NCI-H82 treated with DMSO at 0.1 percent for 48 hours (cell line): Measurements from ENCODE around the gene MACO1.

ENCODE experiments used
- DNase-seq: peaks from one replicate; lab custom pipeline; 2025; ENCODE audit not compliant: unreplicated experiment; lab: John Stamatoyannopoulos, UW

MACO1 gene

DNA sequence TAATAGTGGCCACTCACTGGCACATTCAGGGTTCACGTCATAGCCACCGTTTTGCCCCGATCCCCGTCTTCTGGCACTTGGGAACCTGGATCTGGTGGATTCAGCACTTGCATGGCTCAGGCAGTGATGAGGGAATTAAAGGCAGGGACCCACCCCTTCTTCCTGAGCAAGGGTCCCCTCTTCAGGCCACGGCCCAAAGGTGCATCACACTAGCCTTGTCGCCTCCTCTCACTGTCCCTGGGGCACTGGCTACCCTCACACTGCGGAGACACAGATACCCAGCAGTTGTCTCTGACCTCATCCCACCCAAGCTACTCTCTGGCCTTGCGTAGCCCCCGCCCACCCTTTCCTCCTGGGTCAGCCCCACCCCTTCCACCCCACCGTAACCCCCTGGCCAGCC, 92.8 kb downstream of the MACO1 start:
- DNase-seq, result no peak

DNA sequence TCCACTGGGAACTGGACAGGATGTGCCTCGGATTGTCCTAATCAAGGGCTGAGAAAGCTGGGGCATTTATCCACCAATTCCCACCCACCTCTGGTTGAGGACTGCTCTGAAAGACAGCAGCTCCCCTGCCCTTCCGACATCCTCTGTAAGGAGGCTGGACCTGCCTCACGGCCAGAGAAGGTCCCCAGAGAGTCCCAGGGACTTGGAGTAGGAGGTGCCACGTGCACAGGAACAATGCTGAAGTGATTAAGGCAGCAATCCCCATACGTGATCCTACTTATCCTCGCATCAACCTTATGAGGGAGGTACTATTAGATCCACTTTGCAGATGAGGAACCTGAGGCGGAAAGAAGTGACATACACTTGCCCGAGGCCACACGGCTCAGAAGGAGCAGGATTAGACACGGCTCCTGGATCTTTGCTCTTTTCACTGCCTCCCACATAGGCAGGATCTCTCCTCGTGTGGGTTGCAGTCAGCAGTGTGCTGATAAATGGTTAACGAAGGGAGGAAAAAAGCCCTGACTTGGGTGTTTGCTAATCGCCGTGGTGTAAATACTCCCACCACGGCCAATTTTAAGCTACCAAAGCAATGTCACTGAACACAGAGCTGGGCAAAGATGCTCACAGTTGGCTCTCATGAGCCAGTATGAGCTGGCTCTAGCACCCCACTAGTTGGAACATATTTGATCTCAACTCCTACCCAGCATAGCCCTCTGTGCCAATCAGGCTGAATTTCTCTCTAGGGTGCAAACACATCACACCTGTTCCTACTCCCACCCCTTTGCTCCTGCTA, 94.1 kb downstream of the MACO1 start:
- peak; percentile 36 for DNase-seq

DNA sequence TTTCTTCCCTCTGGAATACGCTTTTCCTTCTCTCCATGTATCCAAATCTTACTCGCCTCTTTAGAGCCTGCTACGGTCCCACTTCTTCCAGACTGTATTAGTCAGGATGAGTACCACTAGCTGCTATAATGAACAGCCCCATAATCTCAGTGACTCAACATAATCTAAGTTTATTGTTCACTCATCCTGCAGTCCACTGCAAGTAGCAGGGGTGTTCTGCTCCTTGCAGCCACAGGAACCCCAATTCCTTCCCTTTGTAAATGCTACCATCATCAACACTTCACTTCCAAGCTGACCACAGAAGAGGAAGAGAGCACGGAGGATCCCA, 94.6 kb downstream of the MACO1 start:
- DNase-seq, result no peak

DNA sequence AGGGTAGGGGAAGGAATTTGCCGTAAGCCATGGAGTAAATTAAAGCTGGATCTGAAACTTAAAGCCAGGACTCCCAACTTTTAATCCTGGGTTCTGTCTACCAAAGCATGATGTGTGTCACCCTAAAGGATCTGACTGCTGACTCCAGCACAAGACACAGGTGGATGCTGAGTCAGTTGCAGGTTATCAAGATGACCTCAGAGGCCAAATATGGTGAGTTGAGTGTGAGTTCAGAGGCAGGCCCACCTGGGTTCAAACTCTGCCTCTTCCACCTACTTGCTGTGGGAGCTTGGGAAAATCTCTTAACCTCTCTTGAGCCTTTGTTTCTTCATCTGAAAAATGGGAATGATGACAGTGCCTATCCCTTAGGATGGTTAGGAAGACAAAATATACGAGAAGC, 96.1 kb downstream of the MACO1 start:
- DNase-seq, result no peak

DNA sequence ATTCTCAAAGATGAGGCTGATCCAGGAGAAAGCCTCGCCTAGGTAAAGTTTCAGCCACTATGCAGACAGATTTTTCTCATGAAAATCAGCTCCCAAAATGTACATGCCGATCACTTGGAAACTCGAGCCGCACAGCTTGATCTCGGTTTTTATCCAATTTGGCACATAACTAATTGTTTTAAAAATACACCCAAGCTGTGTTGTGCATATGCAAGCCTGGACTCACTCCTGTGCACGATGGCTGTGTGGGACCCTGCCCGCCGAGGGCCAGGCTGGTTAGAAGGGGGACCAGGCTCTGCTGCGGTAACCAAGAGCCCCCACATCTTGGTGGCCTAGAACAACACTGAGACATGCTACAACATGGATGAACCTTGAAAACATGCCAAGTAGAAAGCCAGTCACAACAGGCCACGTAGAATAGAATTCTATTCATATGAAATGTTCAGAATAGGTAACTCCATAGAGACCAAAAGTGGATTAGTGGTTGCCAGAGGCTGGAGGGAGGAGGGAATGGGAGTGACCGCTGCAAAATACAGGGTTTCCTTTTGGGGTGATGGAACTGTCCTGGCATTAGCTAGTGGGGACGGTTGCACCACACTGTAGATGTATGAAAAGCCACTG, 96.6 kb downstream of the MACO1 start:
- no peak for DNase-seq

DNA sequence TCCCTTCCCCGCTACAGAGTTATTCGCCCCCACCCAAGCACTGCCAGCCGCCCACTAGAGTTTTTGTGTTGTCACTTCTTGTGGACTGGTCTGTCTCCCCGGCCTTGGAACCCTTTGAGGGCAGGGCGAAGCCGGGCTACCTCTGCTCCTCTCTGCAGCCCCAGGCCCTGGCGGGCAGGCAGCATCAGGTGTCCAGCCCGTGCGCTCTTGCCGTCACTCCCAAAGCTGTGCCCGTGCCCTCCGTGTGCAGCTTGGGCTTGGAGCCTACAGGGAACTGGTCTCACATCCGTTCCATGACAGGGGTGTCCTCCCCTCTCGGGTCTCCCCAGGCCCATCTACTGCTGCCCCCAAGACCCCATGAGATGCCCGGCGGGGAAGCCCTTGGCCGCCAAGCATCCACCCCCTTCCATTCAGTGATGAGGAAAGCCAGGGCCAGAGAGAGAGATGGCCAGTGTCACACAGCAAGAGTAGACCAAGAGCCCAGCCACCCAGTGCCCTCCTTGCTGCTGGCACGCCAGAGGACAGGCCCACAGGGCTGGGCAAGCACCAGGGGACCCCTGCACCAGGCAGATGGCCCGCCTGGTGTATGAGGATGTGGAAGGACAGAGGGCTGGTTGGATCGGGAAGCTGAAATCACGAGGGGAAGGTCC, 97.4 kb downstream of the MACO1 start:
- DNase-seq, result no peak

DNA sequence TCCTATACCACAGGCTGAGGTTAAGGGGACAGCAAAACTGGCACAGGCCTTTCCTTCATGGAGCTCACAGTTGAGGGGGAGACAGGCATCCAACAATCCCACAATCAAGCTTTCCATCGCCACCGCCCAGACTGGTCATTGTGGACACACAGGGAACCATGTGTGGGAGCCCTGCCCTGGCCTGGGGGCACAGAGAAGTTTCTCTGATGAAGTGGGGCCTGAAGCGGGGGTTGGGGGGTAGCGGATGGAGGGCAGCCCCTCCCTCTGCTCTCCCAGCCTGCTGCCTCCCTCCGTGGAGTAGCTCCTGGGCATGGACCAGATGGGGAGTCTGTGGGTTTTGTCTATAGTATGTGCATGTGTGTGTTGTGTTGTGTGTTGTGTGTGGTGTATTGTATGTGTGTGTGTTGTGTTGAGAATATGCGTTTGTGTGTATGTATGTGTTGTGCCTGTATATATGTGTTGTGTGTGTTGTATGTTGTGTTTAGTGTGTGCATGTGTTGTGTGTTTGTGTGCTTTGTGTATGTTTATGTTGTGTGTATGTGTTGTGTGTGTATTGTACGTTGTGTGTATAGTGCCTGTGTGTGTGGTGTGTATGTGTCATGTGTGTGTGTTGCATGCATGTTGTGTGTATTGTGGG, 98.3 kb downstream of the MACO1 start:
- DNase-seq, result no peak

DNA sequence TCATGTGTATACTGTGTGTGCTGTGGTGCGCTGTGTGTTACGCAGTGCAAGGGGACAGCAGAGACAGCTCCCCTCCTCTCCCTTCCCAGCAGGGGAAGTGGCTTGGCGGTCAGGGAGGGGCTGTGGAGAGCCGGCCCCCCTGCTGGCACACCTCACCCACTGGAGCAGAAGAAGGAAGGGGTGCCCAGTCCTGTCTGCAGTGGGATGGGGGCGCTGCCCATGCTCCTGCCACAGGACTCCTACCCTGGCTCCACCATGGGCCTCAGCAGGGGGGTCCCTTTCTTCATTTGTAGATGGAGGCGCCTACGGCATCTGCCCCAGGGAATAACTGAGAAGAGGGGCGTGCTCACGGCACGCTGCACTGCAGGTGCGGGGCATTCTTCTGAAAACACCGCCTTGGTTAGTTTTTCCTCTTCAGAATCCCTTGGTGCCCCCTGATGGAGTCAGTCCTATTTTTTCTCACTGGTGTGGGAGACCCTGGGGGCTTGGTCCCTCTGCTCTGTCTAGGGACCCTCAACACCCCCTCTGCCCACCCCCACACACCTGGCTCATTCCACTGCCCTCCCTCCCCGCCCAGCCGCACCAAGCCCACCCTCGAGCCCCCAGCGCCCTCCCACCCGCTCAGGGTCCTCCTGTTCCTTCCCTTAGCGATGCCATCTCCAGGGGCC, 99.0 kb downstream of the MACO1 start:
- DNase-seq, result no peak

DNA sequence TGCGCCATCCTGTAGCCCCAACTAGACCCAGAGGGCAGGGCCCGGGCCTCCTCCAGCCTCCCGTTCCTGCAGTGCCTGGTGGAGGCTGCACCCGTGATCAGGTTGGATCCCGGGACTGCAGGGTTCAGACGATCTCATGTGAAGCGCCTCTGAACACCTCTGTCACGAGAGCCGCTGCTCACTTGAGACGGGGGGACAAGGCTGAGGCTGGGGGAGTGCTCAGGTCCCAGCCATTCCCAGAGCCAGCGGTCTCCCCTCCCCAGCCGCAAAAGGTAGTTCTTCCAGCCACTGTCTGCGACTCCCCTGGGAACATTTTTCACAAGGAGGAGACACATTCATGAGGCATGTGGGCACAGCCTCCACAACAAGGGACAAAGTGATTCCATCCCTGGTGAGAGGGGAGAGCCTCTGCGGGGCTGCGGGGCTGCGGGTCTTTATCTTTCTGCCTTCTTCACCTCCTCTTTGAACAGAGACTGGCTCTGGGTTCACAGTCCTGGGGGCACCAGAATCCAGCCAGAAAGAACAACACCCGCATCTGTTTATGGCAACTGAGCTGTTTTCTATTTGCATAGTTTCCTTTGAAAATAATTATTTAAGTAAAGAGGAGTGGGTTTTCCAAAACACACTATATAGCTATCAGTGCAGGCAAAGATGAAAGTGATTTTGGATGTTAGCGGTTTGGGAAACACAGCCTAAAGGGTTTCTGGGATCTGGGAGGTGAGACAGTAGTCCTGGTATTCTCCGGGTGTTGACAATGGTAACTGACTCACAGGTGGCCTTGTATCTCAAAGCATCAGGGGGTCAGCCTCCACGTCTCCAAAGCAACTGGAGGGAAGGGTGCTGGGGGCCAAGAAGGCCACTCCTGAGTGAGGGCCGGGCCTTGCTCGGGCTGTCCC, 99.7 kb downstream of the MACO1 start:
- DNase-seq, result no peak

DNA sequence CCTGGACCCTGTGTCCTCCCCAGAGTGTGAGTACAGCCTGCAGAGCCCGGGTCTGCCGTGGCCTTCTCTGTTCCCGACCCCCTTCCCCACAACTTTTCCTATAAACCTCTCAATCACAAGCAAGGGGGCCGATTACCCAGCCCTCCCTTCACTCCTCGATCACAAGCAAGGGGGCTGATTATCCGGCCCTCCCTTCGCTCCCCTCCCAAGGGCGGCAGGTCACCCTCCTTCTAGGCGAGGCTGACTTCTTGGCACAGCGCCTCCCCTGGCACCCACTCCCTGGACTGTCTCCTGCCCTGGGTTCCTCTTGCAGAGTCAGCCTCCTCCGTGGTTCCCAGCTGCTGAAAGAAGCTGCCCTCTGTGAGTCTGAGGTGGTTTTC, 100.4 kb downstream of the MACO1 start:
- no peak for DNase-seq

DNA sequence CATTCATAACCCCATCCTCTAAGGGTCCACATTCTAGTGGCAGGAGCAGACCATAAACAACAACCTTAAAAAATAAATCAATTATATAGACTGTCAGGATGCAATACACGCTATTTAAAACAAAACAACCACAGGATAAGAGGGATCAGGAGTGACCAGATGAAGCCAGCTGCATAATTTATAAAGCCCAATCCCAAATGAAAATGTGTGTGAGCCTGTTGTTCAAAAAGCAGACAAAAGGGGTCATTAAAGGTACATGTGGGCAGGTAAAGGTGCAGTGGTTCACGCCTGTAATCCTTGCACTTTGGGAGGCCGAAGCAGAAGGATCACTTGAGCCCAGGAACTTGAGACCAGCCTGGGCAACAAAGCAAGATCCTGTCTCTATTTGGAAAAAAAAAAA, 102.3 kb downstream of the MACO1 start:
- DNase-seq, result no peak

DNA sequence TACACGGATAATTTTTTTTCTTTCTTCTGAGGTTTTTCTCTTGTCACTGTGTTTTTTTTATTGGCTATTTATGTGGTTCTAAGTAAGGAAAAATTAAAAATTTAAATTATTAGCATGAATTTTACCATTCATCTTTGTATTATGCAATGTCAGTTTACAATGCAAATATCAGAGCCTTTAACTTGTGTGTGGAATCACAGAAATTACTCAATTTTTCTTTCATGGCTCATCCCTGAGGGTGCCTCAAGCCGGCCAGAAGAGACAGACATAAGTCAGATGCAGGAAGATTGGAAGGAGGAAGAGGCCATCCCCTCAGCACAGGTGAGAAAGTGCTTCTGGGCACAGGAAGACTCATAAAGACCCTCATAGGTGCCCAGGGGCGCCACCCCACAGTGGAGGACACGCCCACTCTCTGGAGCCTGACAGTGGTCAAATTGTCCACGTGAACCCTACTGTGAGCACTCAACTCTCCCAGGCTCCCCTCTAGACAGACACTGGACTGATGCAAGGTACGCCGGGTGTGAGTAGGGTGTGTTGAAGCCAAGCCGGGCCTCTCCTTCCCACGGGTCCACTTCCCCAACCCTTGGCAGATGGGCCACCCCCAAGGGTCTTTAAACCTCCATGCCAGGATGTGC, 103.2 kb downstream of the MACO1 start:
- no peak for DNase-seq

DNA sequence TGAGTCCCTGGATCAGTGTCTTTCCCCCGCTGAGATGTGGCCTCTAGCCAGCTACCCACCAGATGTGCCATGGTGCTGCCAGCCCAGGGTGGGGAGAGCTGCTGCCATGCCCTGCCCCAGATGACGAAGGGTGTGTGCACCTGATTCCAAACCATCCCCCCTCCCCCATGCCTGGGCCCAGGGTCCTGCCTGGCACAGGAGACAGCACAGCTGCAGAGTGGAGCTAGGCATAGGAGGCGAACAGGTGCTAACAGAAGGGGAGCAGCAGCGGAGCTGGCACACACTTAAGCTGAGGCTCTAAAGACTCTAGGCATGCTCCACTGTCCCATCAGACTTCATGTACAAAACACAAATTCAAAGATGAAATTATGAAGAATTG, 103.7 kb downstream of the MACO1 start:
- DNase-seq, result no peak

DNA sequence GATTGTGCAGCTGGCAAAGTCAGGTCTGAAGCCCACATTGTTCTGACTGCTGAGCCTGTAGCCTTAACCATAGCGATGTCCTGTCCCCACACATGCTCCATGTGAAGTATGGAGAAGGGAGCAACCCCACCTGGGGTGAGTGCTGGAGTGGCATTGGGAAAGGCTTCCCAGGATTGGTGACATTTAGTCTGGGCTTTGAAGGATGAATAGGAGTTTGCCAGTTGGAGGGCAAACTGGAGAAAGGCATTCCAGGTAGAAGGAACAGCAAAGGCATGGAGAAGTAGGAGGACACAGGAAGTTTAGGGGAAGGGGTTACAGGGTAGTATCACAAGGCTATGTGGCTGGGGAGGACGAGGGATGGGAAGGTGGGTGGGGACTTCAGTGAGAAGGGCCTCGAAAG, 105.4 kb downstream of the MACO1 start:
- no peak for DNase-seq

DNA sequence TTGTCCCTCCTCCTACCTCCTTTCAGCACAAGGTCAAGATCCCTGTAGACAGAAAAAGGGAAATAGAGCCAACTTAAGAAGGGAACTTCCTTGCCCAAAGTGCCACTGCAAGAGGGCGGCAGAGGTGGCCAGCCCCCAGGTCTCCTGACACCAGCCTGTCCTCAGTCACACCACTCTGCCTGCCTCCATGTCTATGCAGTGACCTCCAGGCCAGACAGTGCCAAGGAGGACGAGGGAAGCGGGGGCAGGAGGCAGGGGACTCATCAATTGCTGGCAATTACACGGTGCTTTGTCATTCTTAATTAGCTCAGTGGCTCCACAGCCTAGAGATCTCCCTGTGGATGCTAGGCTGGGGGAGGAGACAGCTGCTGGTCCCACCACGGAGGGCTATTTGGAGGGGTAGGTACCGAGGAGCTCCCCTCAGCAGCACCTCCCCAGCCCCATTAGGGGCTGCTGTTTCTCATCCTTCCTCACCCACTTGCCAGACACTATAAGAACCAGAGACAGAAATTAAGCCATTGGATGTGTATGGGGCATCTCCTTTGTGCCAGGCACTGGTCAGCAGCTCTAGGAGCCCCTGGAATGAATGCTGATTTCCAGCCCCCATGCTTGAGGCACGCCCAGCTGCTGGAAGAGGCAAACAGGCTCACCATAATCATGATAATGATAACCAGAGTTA, 106.6 kb downstream of the MACO1 start:
- DNase-seq, result no peak

DNA sequence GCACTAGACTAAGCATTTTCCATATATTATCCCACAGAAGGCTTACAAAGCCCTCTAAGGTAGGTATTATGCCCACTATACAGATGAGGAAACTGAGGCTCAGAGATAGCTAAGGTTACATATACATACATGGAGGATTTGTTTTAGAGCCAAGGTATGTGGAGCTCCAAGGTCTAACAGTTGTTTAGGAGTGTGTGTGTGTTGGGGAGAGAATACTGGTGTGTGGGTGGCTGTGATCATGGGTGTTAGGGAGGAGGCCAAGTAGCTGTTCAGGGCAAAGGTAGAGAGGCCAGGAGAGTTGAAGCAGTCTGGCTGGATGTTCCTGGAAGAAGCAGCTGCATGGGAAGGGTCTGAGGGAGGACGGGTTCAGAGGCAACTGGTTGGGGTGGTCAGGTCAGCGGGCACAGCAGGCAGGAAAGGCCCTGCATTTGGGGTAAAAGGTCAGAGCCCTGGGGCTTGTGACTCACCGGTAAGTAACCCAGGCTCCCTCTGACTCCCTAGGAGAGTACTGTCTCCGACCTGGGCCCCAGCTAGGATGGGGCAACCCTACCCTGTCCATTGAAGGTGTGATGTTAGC, 107.6 kb downstream of the MACO1 start:
- no peak for DNase-seq

DNA sequence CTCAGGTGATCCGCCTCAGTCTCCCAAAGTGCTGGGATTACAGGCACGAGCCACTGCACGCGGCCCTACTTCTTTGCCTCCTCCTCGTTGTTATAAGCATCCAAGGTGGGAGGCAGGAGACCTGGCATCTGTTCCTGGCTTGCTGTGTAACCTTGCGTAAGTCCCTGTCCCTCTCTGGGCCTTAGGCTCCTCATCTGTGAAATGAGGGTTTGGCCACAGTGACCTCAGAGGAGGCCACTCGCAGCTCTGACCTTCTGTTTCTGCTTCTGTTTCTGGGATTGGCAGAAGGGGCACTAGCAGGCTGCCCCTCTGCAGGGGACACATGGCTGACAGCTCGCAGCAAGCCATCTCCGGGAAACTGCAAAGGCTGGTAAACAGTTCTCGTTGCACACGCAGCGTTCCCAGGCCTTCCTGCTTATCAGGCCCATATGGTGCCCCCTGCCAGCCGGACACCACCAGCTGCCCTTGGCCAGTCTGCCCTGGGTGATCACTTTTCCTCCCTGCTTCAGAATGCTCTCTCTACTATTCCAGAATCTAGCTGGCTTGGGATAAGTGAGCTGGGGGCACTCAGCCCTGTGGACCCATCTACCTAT, 110.1 kb downstream of the MACO1 start:
- DNase-seq, result no peak

DNA sequence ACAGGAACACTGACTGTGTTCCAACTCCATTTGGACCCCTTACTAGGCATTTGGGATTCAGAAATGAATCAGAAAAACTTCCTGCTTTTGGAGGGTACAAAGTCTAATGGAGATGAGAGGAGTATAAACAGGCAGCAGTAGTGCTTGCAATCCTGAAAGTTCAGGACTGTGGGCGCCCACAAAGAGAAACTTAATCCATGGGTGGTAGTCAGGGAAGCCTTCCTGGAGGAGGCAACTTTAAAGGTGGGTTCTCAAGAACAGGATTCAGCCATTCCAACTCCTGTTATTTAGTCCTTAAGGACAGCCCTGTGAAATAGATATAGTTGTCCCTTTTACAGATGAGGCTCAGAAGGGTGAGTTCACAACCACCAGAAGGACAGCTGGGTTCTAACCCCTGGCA, 110.7 kb downstream of the MACO1 start:
- DNase-seq, result no peak
